NCI-H524 (cell line): ENCODE data around the gene CCDC71L.

Source experiments
- DNase-seq, 2 experiments: peaks; one replicate each; lab custom pipeline; 2025; lab: John Stamatoyannopoulos, UW

CCDC71L gene

GRCh38 chr7:106659166-106659962 lies 1.6 kb downstream of the CCDC71L start:
- DNase-seq = peak in 1 of 2 experiments; percentile 56

GRCh38 chr7:106658316-106659165 lies 2.4 kb downstream of the CCDC71L start:
- peak in 1 of 2 experiments; percentile 4 for DNase-seq

GRCh38 chr7:106657085-106657991 lies 3.6 kb downstream of the CCDC71L start:
- DNase-seq = no peak

- no peak for DNase-seq
Observed at GRCh38 chr7:106655703-106656498, 5.1 kb downstream of the CCDC71L start.

GRCh38 chr7:106653488-106653887 lies 7.5 kb downstream of the CCDC71L start:
- no peak for DNase-seq

GRCh38 chr7:106652909-106653308 lies 8.0 kb downstream of the CCDC71L start:
- no peak for DNase-seq

GRCh38 chr7:106652092-106652491 lies 8.9 kb downstream of the CCDC71L start:
- peak in 1 of 2 experiments; percentile 1 for DNase-seq

- peak in 1 of 2 experiments; percentile 13 for DNase-seq
Observed at GRCh38 chr7:106646256-106646655, 14.7 kb downstream of the CCDC71L start.

GRCh38 chr7:106644999-106645398 lies 16.0 kb downstream of the CCDC71L start:
- DNase-seq = no peak

GRCh38 chr7:106643216-106644000 lies 17.6 kb downstream of the CCDC71L start:
- DNase-seq = peak; percentile 19 to 39

- no peak for DNase-seq
Observed at GRCh38 chr7:106641416-106641815, 19.5 kb downstream of the CCDC71L start.

- DNase-seq = no peak
Observed at GRCh38 chr7:106640368-106641141, 20.4 kb downstream of the CCDC71L start.

GRCh38 chr7:106639476-106640334 lies 21.3 kb downstream of the CCDC71L start:
- no peak for DNase-seq

GRCh38 chr7:106635411-106635810 lies 25.5 kb downstream of the CCDC71L start:
- DNase-seq = no peak

- no peak for DNase-seq
Observed at GRCh38 chr7:106634958-106635357, 26.0 kb downstream of the CCDC71L start.

- no peak for DNase-seq
Observed at GRCh38 chr7:106630648-106631047, 30.3 kb downstream of the CCDC71L start.

GRCh38 chr7:106629516-106629915 lies 31.4 kb downstream of the CCDC71L start:
- no peak for DNase-seq

GRCh38 chr7:106626376-106627164 lies 34.4 kb downstream of the CCDC71L start:
- no peak for DNase-seq
